ENCODE measurements around the gene LRRFIP2.

LRRFIP2 gene

GRCh38 chr3:37179144-37179967 lies 5.0 kb upstream of the LRRFIP2 start:
- H3K4me3 ChIP-seq (ENCODE audit: control insufficient read depth, low read depth, low read length): no peak overlapping the region
- TF ChIP-seq CTCF (conservative IDR thresholded peaks at IDR 0.05; ENCODE audit: control insufficient read depth, insufficient read depth, low read depth, low read length): no peak
- DNase-seq (ENCODE audit: low read depth): no peak

- no peak for DNase-seq (ENCODE audit: low read depth)
- H3K4me3 ChIP-seq (ENCODE audit: control insufficient read depth, low read depth, low read length): peak overlapping the region; percentile 2
- no peak for TF ChIP-seq CTCF (conservative IDR thresholded peaks at IDR 0.05; ENCODE audit: control insufficient read depth, insufficient read depth, low read depth, low read length)
Measured at GRCh38 chr3:37173806-37174205, 576 bp downstream of the LRRFIP2 start.

- no peak for DNase-seq (ENCODE audit: low read depth)
- no peak for TF ChIP-seq CTCF (conservative IDR thresholded peaks at IDR 0.05; ENCODE audit: control insufficient read depth, insufficient read depth, low read depth, low read length)
- H3K4me3 ChIP-seq (ENCODE audit: control insufficient read depth, low read depth, low read length): no peak overlapping the region
Measured at GRCh38 chr3:37171144-37171543, 3.2 kb downstream of the LRRFIP2 start.

- no peak for TF ChIP-seq CTCF (conservative IDR thresholded peaks at IDR 0.05; ENCODE audit: control insufficient read depth, insufficient read depth, low read depth, low read length)
- no peak for DNase-seq (ENCODE audit: low read depth)
Measured at GRCh38 chr3:37170513-37170912, 3.9 kb downstream of the LRRFIP2 start.

GRCh38 chr3:37170060-37170459 lies 4.3 kb downstream of the LRRFIP2 start:
- no peak for TF ChIP-seq CTCF (conservative IDR thresholded peaks at IDR 0.05; ENCODE audit: control insufficient read depth, insufficient read depth, low read depth, low read length)
- H3K4me3 ChIP-seq (ENCODE audit: control insufficient read depth, low read depth, low read length): no peak overlapping the region
- DNase-seq (ENCODE audit: low read depth): peak; percentile 16

More at GRCh38 chr3:37170513-37170912, 3.9 kb downstream of the LRRFIP2 start:
- H3K4me3 ChIP-seq (ENCODE audit: control insufficient read depth, low read depth, low read length): no peak overlapping the region

GRCh38 chr3:37168896-37169295 lies 5.5 kb downstream of the LRRFIP2 start:
- H3K4me3 ChIP-seq (ENCODE audit: control insufficient read depth, low read depth, low read length): no peak overlapping the region
- no peak for TF ChIP-seq CTCF (conservative IDR thresholded peaks at IDR 0.05; ENCODE audit: control insufficient read depth, insufficient read depth, low read depth, low read length)
- DNase-seq (ENCODE audit: low read depth): no peak

All from fibroblast of mammary gland (primary cell).